ENCODE measurements around the gene BMPER. TPM values are rescaled to one million over a fixed set of nuclear protein-coding genes. Genes with fewer than 3 reads are reported as not detected.

BMPER gene
- total RNA-seq, 1 experiment from 2014 or later: 6.7 TPM

- ChIA-PET POLR2A (ENCODE audit: low non-redundant PET) (no interaction called here), CTCF (no interaction called here)
- Histone ChIP-seq H3K4me3 (ENCODE audit: low read depth, low read length, poor library complexity, severe bottlenecking) (no peak overlapping the region), H3K36me3 (ENCODE audit: insufficient read depth, low read length, poor library complexity, severe bottlenecking) (no peaks in the 10 kb centered on the region), H3K9me3 (ENCODE audit: low read depth, low read length, poor library complexity, severe bottlenecking) (no peaks in the 10 kb centered on the region), H3K27me3 (replicated peaks; ENCODE audit: insufficient read depth, low read depth, low read length, poor library complexity) (no peaks in the 10 kb centered on the region), H3K4me1 (ENCODE audit: insufficient read depth, low read length, poor library complexity, severe bottlenecking) (peaks cover 18% of the 10 kb centered on the region), H3K27ac (ENCODE audit: low read depth, low read length, poor library complexity, severe bottlenecking) (no peak overlapping the region)
- no peak for DNase-seq (ENCODE audit: low spot score)
- intact Hi-C loops (cut with micrococcal nuclease; ENCODE audit: unreplicated experiment): no loop called here
- TF ChIP-seq CTCF (conservative IDR thresholded peaks at IDR 0.05; ENCODE audit: low read depth, low read length): no peak
- TF ChIP-seq EZH2 (IDR thresholded peaks at IDR 0.05; ENCODE audit: borderline replicate concordance, low read depth, low read length, poor library complexity, severe bottlenecking): no peak
- no TSS peak for BruUV-seq (replicated peaks)
Observed at GRCh38 chr7:33928986-33929385, 23.6 kb downstream of the BMPER start.

GRCh38 chr7:33932221-33932620 is 26.9 kb downstream of the BMPER start:
- no peak for TF ChIP-seq EZH2 (IDR thresholded peaks at IDR 0.05; ENCODE audit: borderline replicate concordance, low read depth, low read length, poor library complexity, severe bottlenecking)
- TF ChIP-seq CTCF (conservative IDR thresholded peaks at IDR 0.05; ENCODE audit: low read depth, low read length): no peak
- no peaks in the 10 kb centered on the region for H3K36me3 ChIP-seq (ENCODE audit: insufficient read depth, low read length, poor library complexity, severe bottlenecking)
- POLR2A ChIA-PET (ENCODE audit: low non-redundant PET): no interaction called here
- no peaks in the 10 kb centered on the region for H3K27me3 ChIP-seq (replicated peaks; ENCODE audit: insufficient read depth, low read depth, low read length, poor library complexity)
- H3K4me3 ChIP-seq (ENCODE audit: low read depth, low read length, poor library complexity, severe bottlenecking): no peak overlapping the region
- CTCF ChIA-PET: interaction anchor here (0.5 to 2.3 kb wide), 17 partner anchors 11 to 690 kb away, joined by 3 to 16 read pairs (median 4); no protein-coding TSS in a partner anchor
- no TSS peak for BruUV-seq (replicated peaks)
- H3K9me3 ChIP-seq (ENCODE audit: low read depth, low read length, poor library complexity, severe bottlenecking): no peaks in the 10 kb centered on the region
- H3K4me1 ChIP-seq (ENCODE audit: insufficient read depth, low read length, poor library complexity, severe bottlenecking): peaks cover 18% of the 10 kb centered on the region
- intact Hi-C loops (cut with micrococcal nuclease; ENCODE audit: unreplicated experiment): loop anchor here (5.0 to 10.0 kb wide), 3 partner anchors 597 to 745 kb away; no protein-coding TSS in a partner anchor
- DNase-seq (ENCODE audit: low spot score): no peak
- H3K27ac ChIP-seq (ENCODE audit: low read depth, low read length, poor library complexity, severe bottlenecking): no peak overlapping the region

GRCh38 chr7:33932832-33933468 is 27.6 kb downstream of the BMPER start:
- peak overlapping the region; percentile 13 for H3K27ac ChIP-seq (ENCODE audit: low read depth, low read length, poor library complexity, severe bottlenecking)
- peak; percentile 97 for TF ChIP-seq CTCF (conservative IDR thresholded peaks at IDR 0.05; ENCODE audit: low read depth, low read length)
- TF ChIP-seq EZH2 (IDR thresholded peaks at IDR 0.05; ENCODE audit: borderline replicate concordance, low read depth, low read length, poor library complexity, severe bottlenecking): no peak
- ChIA-PET CTCF (interaction anchor here (0.5 to 2.3 kb wide), 19 partner anchors 12 to 1293 kb away, joined by 3 to 16 read pairs (median 4); no protein-coding TSS in a partner anchor), POLR2A (ENCODE audit: low non-redundant PET) (no interaction called here)
- intact Hi-C loops (cut with micrococcal nuclease; ENCODE audit: unreplicated experiment): loop anchor here (5.0 to 10.0 kb wide), 3 partner anchors 598 to 746 kb away; no protein-coding TSS in a partner anchor
- H3K4me1 ChIP-seq (ENCODE audit: insufficient read depth, low read length, poor library complexity, severe bottlenecking): peaks cover 18% of the 10 kb centered on the region
- DNase-seq (ENCODE audit: low spot score): peak; percentile 92
- no peaks in the 10 kb centered on the region for H3K9me3 ChIP-seq (ENCODE audit: low read depth, low read length, poor library complexity, severe bottlenecking)
- H3K4me3 ChIP-seq (ENCODE audit: low read depth, low read length, poor library complexity, severe bottlenecking): no peak overlapping the region
- no peaks in the 10 kb centered on the region for H3K27me3 ChIP-seq (replicated peaks; ENCODE audit: insufficient read depth, low read depth, low read length, poor library complexity)
- BruUV-seq (replicated peaks): no TSS peak
- no peaks in the 10 kb centered on the region for H3K36me3 ChIP-seq (ENCODE audit: insufficient read depth, low read length, poor library complexity, severe bottlenecking)
